Activated CD8-positive, alpha-beta T cell treated with anti-CD3 and anti-CD28 coated beads, Interleukin-2, amount 10 ng/mL, durations not matched to agents 7 days and 5 days (primary cell): ENCODE results near the gene UROC1. TPM values are rescaled to one million over a fixed set of nuclear protein-coding genes. Genes with fewer than 3 reads are reported as not detected.

Experiments
- ATAC-seq: fragments of 150-1000 bp; cut with Tn5 transposase; one replicate; pipeline ENCODE4 v1.10.0; 2021; ENCODE audit warnings: moderate library complexity
- CTCF ChIA-PET: fragments of 350-600 bp; sonication (Branson Sonifier 250); formaldehyde crosslinking; loops from one replicate; lab custom pipeline; 2021; ENCODE audit warnings: antibody characterized with exemption; lab: Charles Lee
- POLR2A ChIA-PET: fragments of 350-600 bp; sonication (Branson Sonifier 250); formaldehyde crosslinking; loops from one replicate; lab custom pipeline; 2021; ENCODE audit warnings: antibody characterized with exemption; lab: Charles Lee
- DNase-seq: peaks from one replicate; pipeline ENCODE4 v3.0.0-alpha.2; 2020
- H3K27ac Mint-ChIP-seq: one replicate; pipeline ENCODE4 v1.8.0; 2021; ENCODE audit warnings: mild to moderate bottlenecking, mixed read lengths
- H3K27me3 Mint-ChIP-seq: one replicate; pipeline ENCODE4 v1.8.0; 2021; ENCODE audit warnings: low read depth, mixed read lengths
- H3K36me3 Mint-ChIP-seq: one replicate; pipeline ENCODE4 v1.8.0; 2021; ENCODE audit warnings: low read depth, mixed read lengths
- H3K4me1 Mint-ChIP-seq: one replicate; pipeline ENCODE4 v1.8.0; 2021; ENCODE audit warnings: low read depth, mixed read lengths
- H3K4me3 Mint-ChIP-seq: one replicate; pipeline ENCODE4 v1.8.0; 2021; ENCODE audit warnings: mild to moderate bottlenecking, mixed read lengths
- H3K9me3 Mint-ChIP-seq: one replicate; pipeline ENCODE4 v1.8.0; 2022; ENCODE audit warnings: mixed read lengths; ENCODE audit not compliant: insufficient read depth
- total RNA-seq, 2 experiments: library from RNA; stranded (reverse); gene quantifications; one replicate each; pipeline ENCODE4 v1.2.3, GENCODE V29; 2021

Gene UROC1
- total RNA-seq, 2 experiments from 2014 or later = 0.13 TPM; not detected in 1

- Mint-ChIP-seq H3K27ac (no peak overlapping the region), H3K9me3 (no peaks in the 10 kb centered on the region), H3K4me3 (no peak overlapping the region), H3K36me3 (no peaks in the 10 kb centered on the region), H3K27me3 (peaks cover 15% of the 10 kb centered on the region), H3K4me1 (peaks cover 3% of the 10 kb centered on the region)
- ChIA-PET CTCF (no interaction called here), POLR2A (no interaction called here)
- DNase-seq (no peak), ATAC-seq (no peak)
These were observed 9.1 kb upstream of the UROC1 start for GRCh38 chr3:126526668-126527005.

GRCh38 chr3:126525853-126526667 is 8.5 kb upstream of the UROC1 start:
- H3K36me3 Mint-ChIP-seq = no peaks in the 10 kb centered on the region

GRCh38 chr3:126525091-126525852 is 7.7 kb upstream of the UROC1 start:
- Mint-ChIP-seq H3K4me1 (peaks cover under 1% of the 10 kb centered on the region), H3K4me3 (no peak overlapping the region), H3K36me3 (no peaks in the 10 kb centered on the region), H3K27me3 (peaks cover 17% of the 10 kb centered on the region), H3K9me3 (no peaks in the 10 kb centered on the region), H3K27ac (no peak overlapping the region)
- no peak for ATAC-seq
- ChIA-PET POLR2A (no interaction called here), CTCF (no interaction called here)
- no peak for DNase-seq

More at GRCh38 chr3:126525853-126526667, 8.5 kb upstream of the UROC1 start:
- peaks cover 17% of the 10 kb centered on the region for H3K27me3 Mint-ChIP-seq
- no peak overlapping the region for H3K27ac Mint-ChIP-seq
- ATAC-seq = no peak
- H3K9me3 Mint-ChIP-seq = no peaks in the 10 kb centered on the region
- ChIA-PET CTCF (no interaction called here), POLR2A (no interaction called here)
- H3K4me3 Mint-ChIP-seq = no peak overlapping the region
- H3K4me1 Mint-ChIP-seq = peaks cover 3% of the 10 kb centered on the region
- DNase-seq = no peak

GRCh38 chr3:126524429-126524988 is 6.9 kb upstream of the UROC1 start:
- Mint-ChIP-seq H3K4me1 (peaks cover 2% of the 10 kb centered on the region), H3K27ac (no peak overlapping the region), H3K36me3 (no peaks in the 10 kb centered on the region), H3K4me3 (no peak overlapping the region), H3K9me3 (no peaks in the 10 kb centered on the region), H3K27me3 (peaks cover 20% of the 10 kb centered on the region)
- ChIA-PET CTCF (no interaction called here), POLR2A (no interaction called here)
- DNase-seq = no peak
- no peak for ATAC-seq

- no peaks in the 10 kb centered on the region for H3K9me3 Mint-ChIP-seq
- ChIA-PET CTCF (interaction anchor here (0.7 to 2.3 kb wide), 8 partner anchors 9 to 1019 kb away, joined by 3 to 9 read pairs (median 4); no protein-coding TSS in a partner anchor), POLR2A (no interaction called here)
- H3K4me1 Mint-ChIP-seq = peaks cover 5% of the 10 kb centered on the region
- no peak for DNase-seq
- peaks cover 20% of the 10 kb centered on the region for H3K27me3 Mint-ChIP-seq
- peak; percentile 48 for ATAC-seq
- no peak within 1 kb of the TSS for H3K27ac Mint-ChIP-seq
- H3K36me3 Mint-ChIP-seq = no peaks in the 10 kb centered on the region
- H3K4me3 Mint-ChIP-seq = no peak within 1 kb of the TSS
These were observed 6.3 kb upstream of the UROC1 start, which contains the start of gene CHST13 for GRCh38 chr3:126523745-126524428. CHST13 (plus strand) TSS chr3:126524155; CDS start chr3:126524333, 178 bp downstream.

- DNase-seq (peak; percentile 50), ATAC-seq (no peak)
- Mint-ChIP-seq H3K4me3 (no peak overlapping the region), H3K27me3 (peaks cover 20% of the 10 kb centered on the region), H3K36me3 (no peaks in the 10 kb centered on the region), H3K9me3 (no peaks in the 10 kb centered on the region), H3K4me1 (peaks cover 5% of the 10 kb centered on the region), H3K27ac (no peak overlapping the region)
- ChIA-PET POLR2A (interaction anchor here (0.7 kb wide), 1 partner anchor 13 kb away, joined by 3 read pairs; no protein-coding TSS in a partner anchor), CTCF (interaction anchor here (0.6 to 2.3 kb wide), 30 partner anchors 8 to 1026 kb away, joined by 3 to 11 read pairs (median 3); no protein-coding TSS in a partner anchor)
These were observed 4.8 kb upstream of the UROC1 start for GRCh38 chr3:126522363-126522788.

GRCh38 chr3:126521122-126521891 is 3.7 kb upstream of the UROC1 start:
- Mint-ChIP-seq H3K4me3 (no peak overlapping the region), H3K9me3 (no peaks in the 10 kb centered on the region), H3K27me3 (peaks cover 20% of the 10 kb centered on the region), H3K4me1 (peaks cover 5% of the 10 kb centered on the region), H3K27ac (no peak overlapping the region), H3K36me3 (no peaks in the 10 kb centered on the region)
- no peak for ATAC-seq
- POLR2A ChIA-PET = no interaction called here
- no peak for DNase-seq
- CTCF ChIA-PET = interaction anchor here (1.4 to 2.3 kb wide), 3 partner anchors 10 to 91 kb away, joined by 7 to 11 read pairs (median 9); no protein-coding TSS in a partner anchor

- Mint-ChIP-seq H3K27me3 (peaks cover 19% of the 10 kb centered on the region), H3K4me3 (no peak overlapping the region), H3K9me3 (no peaks in the 10 kb centered on the region), H3K4me1 (peaks cover 5% of the 10 kb centered on the region), H3K27ac (no peak overlapping the region), H3K36me3 (no peaks in the 10 kb centered on the region)
- ATAC-seq (no peak), DNase-seq (peak; percentile 35)
- CTCF ChIA-PET = interaction anchor here (1.1 kb wide), 1 partner anchor 1028 kb away, joined by 4 read pairs; no protein-coding TSS in a partner anchor
- POLR2A ChIA-PET = no interaction called here
These were observed 2.2 kb upstream of the UROC1 start for GRCh38 chr3:126519506-126520455.

- Mint-ChIP-seq H3K27me3 (peaks cover 14% of the 10 kb centered on the region), H3K4me1 (peaks cover 5% of the 10 kb centered on the region), H3K36me3 (no peaks in the 10 kb centered on the region), H3K9me3 (no peaks in the 10 kb centered on the region), H3K27ac (no peak overlapping the region), H3K4me3 (no peak overlapping the region)
- ATAC-seq (no peak), DNase-seq (no peak)
- ChIA-PET POLR2A (no interaction called here), CTCF (interaction anchor here (1.1 kb wide), 1 partner anchor 1029 kb away, joined by 4 read pairs; no protein-coding TSS in a partner anchor)
These were observed 1.2 kb upstream of the UROC1 start for GRCh38 chr3:126518779-126519177.
